ENCODE measurements around the gene H2AZ1. TPM values are rescaled to one million over a fixed set of nuclear protein-coding genes. Genes with fewer than 3 reads are reported as not detected.

Gene H2AZ1
- total and polyA plus RNA-seq, 7 donors = 175 to 621 (median 421) TPM

- peaks cover 0 to 37% (median 4%) of the 10 kb centered on the region in 4 donors for H3K36me3 ChIP-seq
- no peaks in the 10 kb centered on the region for H3K4me1 ChIP-seq
- DNase-seq = no peak
- H3K27me3 ChIP-seq = no peaks in the 10 kb centered on the region
- intact Hi-C loops (cut with DNase I) = no loop called here
- no peak overlapping the region for H3K4me3 ChIP-seq
- WGBS, 2 donors = 78 to 95% methylated on average over 2 of the region's 2 CpGs
- no peak overlapping the region for H3K27ac ChIP-seq
- TF ChIP-seq CTCF (IDR thresholded peaks at IDR 0.05) (no peak), EP300 (IDR thresholded peaks at IDR 0.05) (no peak)
- peaks cover 0 to 4% (median 0%) of the 10 kb centered on the region in 4 donors for H3K9me3 ChIP-seq
Measured at GRCh38 chr4:99915449-99915848, 34.6 kb downstream of the H2AZ1 start.

Other genes starting within 250 kb of the H2AZ1 start
- gene DAPP1, start 133.4 kb downstream of the H2AZ1 start, total RNA-seq = 1 to 10 TPM in 3 of 4 donors, under 1 TPM in 1; 0.36 to 2.0 (median 1.2) TPM
- 10 to 100 TPM in 1 of 3 donors, 1 to 10 TPM in 2; 1.2 to 17.9 (median 3.0) TPM for gene DAPP1, start 133.4 kb downstream of the H2AZ1 start, polyA plus RNA-seq
- 10 to 100 TPM; 36.6 to 77.2 (median 62.2) TPM for gene LAMTOR3, start 55.8 kb downstream of the H2AZ1 start, total RNA-seq
- 100 to 1,000 TPM in 2 of 3 donors, 10 to 100 TPM in 1; 54.6 to 201 (median 108) TPM for gene LAMTOR3, start 55.8 kb downstream of the H2AZ1 start, polyA plus RNA-seq
- 10 to 100 TPM; 31.4 to 53.9 (median 41.0) TPM for gene DNAJB14, start 3.7 kb downstream of the H2AZ1 start, total RNA-seq
- gene DNAJB14, start 3.7 kb downstream of the H2AZ1 start, polyA plus RNA-seq = 10 to 100 TPM in 2 of 3 donors, 1 to 10 TPM in 1; 9.0 to 19.1 (median 10.2) TPM
- 1 to 10 TPM; 1.5 to 6.1 (median 4.2) TPM for gene DDIT4L, start 240.2 kb upstream of the H2AZ1 start, total RNA-seq
- 1 to 10 TPM in 1 of 3 donors, under 1 TPM in 1, not detected in 1; 0.60 to 1.3 TPM for gene DDIT4L, start 240.2 kb upstream of the H2AZ1 start, polyA plus RNA-seq